ENCODE results near the gene HS6ST3.
"Not testable (repeated sequence)": the region's sequence is repeated elsewhere in the genome, so short reads cannot be mapped to it uniquely, and the experiment has no call there.

HS6ST3 gene

DNA sequence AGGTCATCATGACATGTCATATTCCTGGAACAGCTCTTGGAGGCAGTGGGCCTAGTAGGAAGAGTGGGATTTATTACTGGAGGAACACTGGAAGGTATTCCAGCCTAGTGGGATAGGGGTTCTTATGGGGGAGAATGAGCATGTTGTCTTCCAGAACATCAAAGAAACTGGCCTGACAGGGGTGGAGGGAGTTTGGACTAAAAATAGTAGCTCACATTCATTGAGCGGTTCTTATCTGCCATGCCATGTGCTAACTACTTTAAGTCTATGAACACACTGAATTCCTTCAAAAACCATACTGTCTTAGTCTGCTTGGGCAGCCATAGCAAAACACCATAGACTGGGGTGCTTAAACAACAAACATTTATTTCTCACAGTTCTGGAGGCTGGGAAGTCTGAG lies 413.6 kb downstream of the HS6ST3 start:
- TF ChIP-seq, protein P1, sequence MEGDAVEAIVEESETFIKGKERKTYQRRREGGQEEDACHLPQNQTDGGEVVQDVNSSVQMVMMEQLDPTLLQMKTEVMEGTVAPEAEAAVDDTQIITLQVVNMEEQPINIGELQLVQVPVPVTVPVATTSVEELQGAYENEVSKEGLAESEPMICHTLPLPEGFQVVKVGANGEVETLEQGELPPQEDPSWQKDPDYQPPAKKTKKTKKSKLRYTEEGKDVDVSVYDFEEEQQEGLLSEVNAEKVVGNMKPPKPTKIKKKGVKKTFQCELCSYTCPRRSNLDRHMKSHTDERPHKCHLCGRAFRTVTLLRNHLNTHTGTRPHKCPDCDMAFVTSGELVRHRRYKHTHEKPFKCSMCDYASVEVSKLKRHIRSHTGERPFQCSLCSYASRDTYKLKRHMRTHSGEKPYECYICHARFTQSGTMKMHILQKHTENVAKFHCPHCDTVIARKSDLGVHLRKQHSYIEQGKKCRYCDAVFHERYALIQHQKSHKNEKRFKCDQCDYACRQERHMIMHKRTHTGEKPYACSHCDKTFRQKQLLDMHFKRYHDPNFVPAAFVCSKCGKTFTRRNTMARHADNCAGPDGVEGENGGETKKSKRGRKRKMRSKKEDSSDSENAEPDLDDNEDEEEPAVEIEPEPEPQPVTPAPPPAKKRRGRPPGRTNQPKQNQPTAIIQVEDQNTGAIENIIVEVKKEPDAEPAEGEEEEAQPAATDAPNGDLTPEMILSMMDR (IDR thresholded peaks at IDR 0.05; ENCODE audit: borderline replicate concordance, control extremely low read depth, extremely low read depth, insufficient read depth, missing control alignments), result no peak
- in situ Hi-C loops (cut with MboI; ENCODE audit: low sequenced_read_pairs, unreplicated experiment), result no loop called here
- no peak for DNase-seq (ENCODE audit: low spot score)

DNA sequence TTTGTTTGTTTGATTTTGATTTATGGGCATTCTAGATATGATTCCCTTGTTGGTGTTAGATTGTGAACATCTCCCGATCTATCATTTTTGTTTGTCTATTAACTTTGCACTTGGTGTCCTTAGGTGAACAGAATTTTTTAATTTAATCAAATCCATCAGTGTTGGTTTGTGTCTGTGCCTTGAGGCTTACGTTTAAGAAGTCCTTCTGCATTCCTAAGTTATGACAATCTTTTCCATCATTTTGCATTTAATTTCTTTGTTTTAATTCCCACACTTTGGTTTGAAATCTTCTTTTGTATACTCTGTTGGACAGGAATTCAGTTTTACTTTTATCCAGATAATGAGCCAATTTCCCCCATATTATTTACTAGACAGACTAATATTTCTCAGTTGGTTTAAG lies 421.7 kb downstream of the HS6ST3 start:
- in situ Hi-C loops (cut with MboI; ENCODE audit: low sequenced_read_pairs, unreplicated experiment), result no loop called here
- DNase-seq (ENCODE audit: low spot score), result no peak

DNA sequence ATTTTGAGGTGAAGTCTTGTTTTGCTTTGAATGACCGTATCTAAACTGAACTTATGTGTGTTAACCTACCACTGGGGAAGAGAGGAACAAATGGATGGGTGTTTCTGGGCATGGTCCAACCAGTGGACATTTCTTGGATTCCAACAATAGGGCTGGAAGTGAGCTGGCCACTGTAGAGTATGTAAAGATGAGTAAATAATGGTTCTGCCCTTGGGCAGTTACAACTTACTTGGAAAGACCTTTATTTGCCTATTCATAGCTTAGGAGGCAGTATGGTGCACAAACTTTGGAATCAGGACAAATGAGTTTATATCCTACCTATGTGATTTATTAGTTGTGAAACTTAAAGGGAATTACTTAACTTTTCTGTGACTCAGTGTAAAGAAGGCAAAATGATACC lies 429.5 kb downstream of the HS6ST3 start:
- in situ Hi-C loops (cut with MboI; ENCODE audit: low sequenced_read_pairs, unreplicated experiment), result no loop called here
- TF ChIP-seq, protein P1 (IDR thresholded peaks at IDR 0.05; ENCODE audit: borderline replicate concordance, control extremely low read depth, extremely low read depth, insufficient read depth, missing control alignments), result no peak
- DNase-seq (ENCODE audit: low spot score), result no peak

More for the DNA sequence above, 421.7 kb downstream of the HS6ST3 start:
- TF ChIP-seq, protein P1 (IDR thresholded peaks at IDR 0.05; ENCODE audit: borderline replicate concordance, control extremely low read depth, extremely low read depth, insufficient read depth, missing control alignments), result no peak

DNA sequence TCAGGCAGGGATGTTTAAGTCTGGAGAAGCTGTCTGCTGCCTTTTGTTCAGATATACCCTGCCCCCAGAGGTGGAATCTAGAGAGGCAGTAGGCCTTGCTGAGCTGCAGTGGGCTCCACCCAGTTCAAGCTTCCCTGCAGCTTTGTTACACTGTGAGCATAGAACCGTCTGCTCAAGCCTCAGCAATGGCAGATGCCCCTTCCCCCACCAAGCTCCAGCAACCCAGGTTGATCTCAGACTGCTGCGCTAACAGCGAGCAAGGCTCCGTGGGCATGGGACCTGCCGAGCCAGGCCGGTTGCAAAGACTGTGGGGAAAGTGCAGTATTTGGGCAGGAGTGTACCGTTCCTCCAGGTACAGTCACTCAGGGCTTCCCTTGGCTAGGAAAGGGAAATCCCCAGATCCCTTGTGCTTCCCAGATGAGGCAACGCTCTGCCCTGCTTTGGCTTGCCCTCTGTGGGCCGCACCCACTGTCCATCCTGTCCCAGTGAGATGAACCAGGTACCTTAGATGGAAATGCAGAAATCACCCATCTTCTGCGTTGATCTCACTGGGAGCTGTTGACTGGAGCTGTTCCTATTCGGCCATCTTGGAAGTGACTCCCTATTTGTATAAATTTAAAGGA lies 434.6 kb downstream of the HS6ST3 start:
- DNase-seq (ENCODE audit: low spot score); in situ Hi-C loops (cut with MboI; ENCODE audit: low sequenced_read_pairs, unreplicated experiment): not testable (repeated sequence)

DNA sequence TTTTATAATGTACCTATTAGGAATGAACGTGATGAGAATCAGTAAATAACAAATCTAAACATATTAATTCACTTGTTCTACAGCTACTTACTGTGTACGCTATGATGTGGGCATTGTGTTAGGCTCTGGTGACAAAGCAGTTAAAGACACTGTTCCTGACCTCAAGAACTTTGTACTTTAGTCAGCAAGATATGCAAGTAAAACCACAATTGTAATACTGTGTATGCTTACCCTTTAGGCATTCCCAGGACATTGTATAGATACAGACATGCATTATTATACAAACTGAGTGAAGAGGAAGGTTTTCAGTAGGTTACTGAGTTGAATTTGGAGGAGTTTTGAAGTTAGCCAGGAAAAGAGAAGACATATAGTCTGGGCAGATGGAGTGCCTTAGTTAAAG lies 435.8 kb downstream of the HS6ST3 start:
- no peak for DNase-seq (ENCODE audit: low spot score)
- in situ Hi-C loops (cut with MboI; ENCODE audit: low sequenced_read_pairs, unreplicated experiment), result no loop called here

DNA sequence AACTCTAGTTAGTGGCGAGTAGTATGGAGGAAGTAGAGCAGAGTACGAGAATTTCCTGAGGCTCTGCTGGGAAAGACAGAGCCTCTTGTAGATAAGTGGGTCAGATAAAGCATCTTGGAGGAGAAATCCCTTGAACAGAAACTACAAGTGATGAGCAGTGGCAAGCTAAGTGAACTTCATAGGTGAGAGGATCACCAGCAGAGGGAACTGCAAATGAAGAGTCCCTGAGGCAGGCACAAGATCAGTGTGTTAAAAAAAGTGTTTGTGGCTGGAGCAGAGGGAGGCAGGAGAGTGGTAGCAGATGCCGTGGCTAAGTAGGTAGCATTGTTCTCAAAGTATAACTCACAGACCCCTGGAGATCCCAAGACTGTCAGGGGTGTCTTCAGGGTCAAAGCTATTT lies 437.6 kb downstream of the HS6ST3 start:
- DNase-seq (ENCODE audit: low spot score), result no peak
- in situ Hi-C loops (cut with MboI; ENCODE audit: low sequenced_read_pairs, unreplicated experiment), result no loop called here
- TF ChIP-seq, protein P1 (IDR thresholded peaks at IDR 0.05; ENCODE audit: borderline replicate concordance, control extremely low read depth, extremely low read depth, insufficient read depth, missing control alignments), result no peak

More for the DNA sequence above, 435.8 kb downstream of the HS6ST3 start:
- TF ChIP-seq, protein P1 (IDR thresholded peaks at IDR 0.05; ENCODE audit: borderline replicate concordance, control extremely low read depth, extremely low read depth, insufficient read depth, missing control alignments), result no peak

DNA sequence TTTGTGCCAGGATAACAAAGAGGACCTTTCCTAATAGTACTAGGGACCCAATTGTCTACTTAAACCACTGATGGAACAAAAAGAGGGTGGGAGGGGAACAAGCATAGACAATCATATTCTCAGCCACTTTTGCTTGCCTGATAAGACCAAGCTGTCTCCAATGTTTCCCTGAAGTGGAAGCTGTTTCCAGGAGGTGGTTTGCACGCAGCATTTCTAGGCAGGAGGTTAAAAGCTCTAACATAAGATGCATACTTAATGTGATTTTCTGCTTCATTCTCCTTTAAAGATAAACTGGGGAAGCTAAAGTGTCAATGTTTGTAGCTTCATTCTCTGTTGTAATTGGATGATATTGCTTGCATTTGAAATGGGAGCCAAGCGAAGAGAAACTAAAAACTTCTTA lies 442.9 kb downstream of the HS6ST3 start:
- TF ChIP-seq, protein P1 (IDR thresholded peaks at IDR 0.05; ENCODE audit: borderline replicate concordance, control extremely low read depth, extremely low read depth, insufficient read depth, missing control alignments), result no peak
- in situ Hi-C loops (cut with MboI; ENCODE audit: low sequenced_read_pairs, unreplicated experiment), result no loop called here
- no peak for DNase-seq (ENCODE audit: low spot score)
